Mucosa of stomach (tissue), 1 donor: ENCODE data around the gene NFIC.
A peak's percentile ranks its signal among the peaks of the same experiment; 100 is the strongest.
"Not testable (repeated sequence)": the region's sequence is repeated elsewhere in the genome, so short reads cannot be mapped to it uniquely, and the experiment has no call there.

Experiments used
- H3K27me3 ChIP-seq: one replicate; pipeline ENCODE4 v1.7.0; 2013; ENCODE audit warnings: mild to moderate bottlenecking, low read length; ENCODE audit not compliant: control insufficient read depth, insufficient read depth
- H3K36me3 ChIP-seq: one replicate; pipeline ENCODE4 v1.7.0; 2013; ENCODE audit warnings: low read length; ENCODE audit not compliant: control insufficient read depth, insufficient read depth
- H3K4me1 ChIP-seq: one replicate; pipeline ENCODE4 v1.7.0; 2013; ENCODE audit warnings: mild to moderate bottlenecking, low read length; ENCODE audit not compliant: control insufficient read depth, insufficient read depth
- H3K4me3 ChIP-seq: one replicate; pipeline ENCODE4 v1.7.0; 2013; ENCODE audit warnings: low read length
- H3K9ac ChIP-seq: one replicate; pipeline ENCODE4 v1.7.0; 2013; ENCODE audit warnings: mild to moderate bottlenecking, low read length, moderate library complexity
- H3K9me3 ChIP-seq: one replicate; pipeline ENCODE4 v1.7.0; 2013; ENCODE audit warnings: mild to moderate bottlenecking, low read length, moderate library complexity; ENCODE audit not compliant: control insufficient read depth
- donor health status: Pancreatic carcinoma.

The NFIC gene

DNA sequence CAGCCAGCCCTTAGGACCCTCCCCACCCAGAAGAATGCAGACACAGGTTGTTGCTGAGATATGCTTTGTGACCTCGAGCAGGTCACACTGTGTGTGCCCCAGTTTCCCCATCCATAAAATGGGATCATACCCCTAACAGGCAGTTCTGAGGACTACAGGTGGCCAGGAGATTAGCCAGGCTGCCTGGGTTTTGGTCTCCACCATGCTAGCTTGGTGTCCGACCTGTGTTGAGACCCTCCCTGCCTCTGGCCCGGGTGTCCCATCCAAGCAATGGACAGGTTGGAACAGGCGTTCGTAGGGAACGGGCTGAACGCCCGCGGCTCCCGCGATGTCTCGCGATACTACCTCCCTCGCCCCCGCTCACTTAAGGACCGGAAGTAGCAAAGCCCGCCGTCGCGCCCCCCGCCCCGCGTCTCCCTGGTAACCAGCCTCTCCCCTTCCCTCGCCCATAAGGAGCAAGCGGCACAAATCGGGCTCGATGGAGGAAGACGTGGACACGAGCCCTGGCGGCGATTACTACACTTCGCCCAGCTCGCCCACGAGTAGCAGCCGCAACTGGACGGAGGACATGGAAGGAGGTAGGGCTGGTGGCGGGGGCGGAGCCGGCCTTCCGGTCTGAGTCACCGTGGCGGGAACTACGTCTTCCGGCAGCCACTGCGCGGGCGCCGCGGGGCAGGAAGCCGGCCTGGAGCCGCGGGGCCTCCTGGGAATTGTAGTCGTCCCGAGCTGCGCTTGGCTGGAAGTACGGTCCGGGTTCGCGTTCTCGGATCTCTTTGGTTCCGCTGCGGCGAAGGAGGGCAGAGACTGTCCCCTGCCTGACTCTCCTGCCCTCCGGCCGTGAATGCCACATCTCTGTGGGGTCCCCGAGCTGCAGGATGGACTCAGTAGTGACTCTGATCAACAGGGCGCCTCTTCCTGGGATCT lies 68.5 kb downstream of the NFIC start:
- Histone ChIP-seq H3K9ac (peak overlapping the region; percentile 58), H3K36me3 (peaks cover 16% of the 10 kb centered on the region), H3K4me3 (peak overlapping the region; percentile 10), H3K27me3 (no peaks in the 10 kb centered on the region), H3K4me1 (peaks cover 12% of the 10 kb centered on the region), H3K9me3 (no peaks in the 10 kb centered on the region)

DNA sequence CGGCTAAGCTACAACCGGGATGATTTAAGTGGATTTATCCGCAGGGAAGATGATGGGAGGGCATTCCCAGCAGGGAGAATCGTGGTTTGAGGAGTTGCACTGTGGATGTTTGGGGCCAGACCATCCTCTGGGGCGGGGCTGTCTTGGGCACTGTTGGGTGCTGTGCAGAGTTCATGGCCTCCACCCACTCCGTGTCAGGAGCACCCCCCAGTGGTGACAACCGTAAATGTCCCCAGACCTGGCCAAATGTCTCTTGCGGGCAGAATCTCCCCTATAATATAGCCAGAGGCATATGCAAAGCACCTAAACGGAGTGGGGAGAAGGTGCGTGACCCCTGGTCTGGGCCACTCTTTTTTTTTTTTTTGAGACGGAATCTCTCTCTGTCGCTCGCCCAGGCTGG lies 73.7 kb downstream of the NFIC start:
- H3K9me3 ChIP-seq: no peaks in the 10 kb centered on the region
- no peak overlapping the region for H3K4me3 ChIP-seq
- H3K4me1 ChIP-seq: peaks cover 12% of the 10 kb centered on the region
- H3K27me3 ChIP-seq: no peaks in the 10 kb centered on the region
- peaks cover 8% of the 10 kb centered on the region for H3K36me3 ChIP-seq
- no peak overlapping the region for H3K9ac ChIP-seq

DNA sequence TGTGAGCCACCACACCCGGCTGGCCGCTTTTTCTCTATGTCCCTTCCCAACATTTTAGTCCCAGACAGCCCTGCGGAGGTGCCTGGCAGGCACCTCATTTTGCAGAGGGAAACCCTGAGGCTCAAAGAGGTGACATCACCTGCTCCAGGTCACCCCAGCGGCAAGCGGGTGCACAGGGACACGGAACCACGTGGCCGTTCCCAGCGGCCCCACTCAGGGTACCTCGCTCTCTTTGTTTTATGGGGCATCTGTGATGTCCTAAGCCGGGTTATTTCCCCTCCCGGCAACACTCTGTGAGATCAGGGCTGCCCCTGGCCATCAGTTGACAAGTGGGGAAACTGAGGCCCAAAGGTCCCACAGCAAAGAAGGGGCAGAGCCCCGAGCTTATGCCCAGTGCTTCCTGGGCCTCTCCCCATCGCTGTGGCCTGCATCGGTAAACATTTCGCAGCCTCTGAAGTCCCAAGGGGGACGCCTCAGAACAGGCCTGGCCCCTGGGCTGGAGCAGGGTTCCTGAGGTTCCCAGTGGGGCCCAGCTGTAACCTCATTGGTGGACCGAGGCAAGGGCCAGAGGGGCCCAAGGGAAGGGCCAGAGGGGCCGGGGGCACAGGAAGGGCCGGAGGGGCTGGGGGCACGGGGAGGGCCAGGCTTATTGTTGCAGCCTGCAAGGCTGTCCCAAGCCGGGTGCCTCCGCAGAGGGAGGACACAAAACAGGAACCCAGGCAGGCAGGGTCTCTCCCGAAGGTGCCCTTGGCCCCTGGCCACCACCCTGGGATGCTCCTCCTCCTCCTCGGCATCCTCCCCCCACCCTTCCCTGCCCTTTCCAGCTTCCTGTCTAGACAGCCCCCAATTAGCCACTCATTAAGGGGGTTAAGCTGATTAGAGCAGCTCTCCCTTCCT lies 75.0 kb downstream of the NFIC start:
- H3K9ac ChIP-seq: no peak overlapping the region
- peaks cover 8% of the 10 kb centered on the region for H3K4me1 ChIP-seq
- peaks cover 8% of the 10 kb centered on the region for H3K36me3 ChIP-seq
- H3K9me3 ChIP-seq: no peaks in the 10 kb centered on the region
- no peaks in the 10 kb centered on the region for H3K27me3 ChIP-seq
- H3K4me3 ChIP-seq: no peak overlapping the region

- peaks cover 8% of the 10 kb centered on the region for H3K36me3 ChIP-seq
- H3K9ac ChIP-seq: no peak overlapping the region
- no peak overlapping the region for H3K4me3 ChIP-seq
- no peaks in the 10 kb centered on the region for H3K27me3 ChIP-seq
- peaks cover 8% of the 10 kb centered on the region for H3K4me1 ChIP-seq
- H3K9me3 ChIP-seq: no peaks in the 10 kb centered on the region
Measured at GRCh38 chr19:3441986-3442329, 75.6 kb downstream of the NFIC start.

- no peak overlapping the region for H3K4me3 ChIP-seq
- H3K9me3 ChIP-seq: no peaks in the 10 kb centered on the region
- peaks cover 8% of the 10 kb centered on the region for H3K36me3 ChIP-seq
- peaks cover 8% of the 10 kb centered on the region for H3K4me1 ChIP-seq
- no peak overlapping the region for H3K9ac ChIP-seq
- H3K27me3 ChIP-seq: no peaks in the 10 kb centered on the region
Measured at GRCh38 chr19:3442487-3443071, 76.2 kb downstream of the NFIC start.

- Histone ChIP-seq H3K9me3 (no peaks in the 10 kb centered on the region), H3K4me1 (peaks cover 8% of the 10 kb centered on the region), H3K27me3 (no peaks in the 10 kb centered on the region), H3K36me3 (peaks cover 10% of the 10 kb centered on the region), H3K9ac (no peak overlapping the region), H3K4me3 (no peak overlapping the region)
Measured at GRCh38 chr19:3443840-3444694, 77.7 kb downstream of the NFIC start.

- Histone ChIP-seq H3K36me3 (peaks cover 13% of the 10 kb centered on the region), H3K9me3 (no peaks in the 10 kb centered on the region), H3K9ac (no peak overlapping the region), H3K4me3 (no peak overlapping the region), H3K4me1 (peaks cover 8% of the 10 kb centered on the region), H3K27me3 (no peaks in the 10 kb centered on the region)
Measured at GRCh38 chr19:3444695-3445234, 78.4 kb downstream of the NFIC start.

GRCh38 chr19:3446657-3447056 lies 80.3 kb downstream of the NFIC start:
- H3K4me1 ChIP-seq, H3K9ac ChIP-seq, H3K9me3 ChIP-seq, H3K4me3 ChIP-seq, H3K27me3 ChIP-seq: not testable (repeated sequence)
- peaks cover 13% of the 10 kb centered on the region for H3K36me3 ChIP-seq

- Histone ChIP-seq H3K36me3 (peaks cover 18% of the 10 kb centered on the region), H3K4me3 (no peak overlapping the region), H3K9me3 (no peaks in the 10 kb centered on the region), H3K4me1 (peaks cover 8% of the 10 kb centered on the region), H3K27me3 (no peaks in the 10 kb centered on the region), H3K9ac (no peak overlapping the region)
Measured at GRCh38 chr19:3448616-3449334, 82.4 kb downstream of the NFIC start.

GRCh38 chr19:3450796-3451411 lies 84.5 kb downstream of the NFIC start:
- Histone ChIP-seq H3K36me3 (peaks cover 26% of the 10 kb centered on the region), H3K4me1 (no peaks in the 10 kb centered on the region), H3K27me3 (no peaks in the 10 kb centered on the region), H3K9ac (no peak overlapping the region), H3K9me3 (no peaks in the 10 kb centered on the region), H3K4me3 (no peak overlapping the region)
